ENCODE data around the gene PLA2G4C. TPM values are rescaled to one million over a fixed set of nuclear protein-coding genes. Genes with fewer than 3 reads are reported as not detected.

PLA2G4C gene
- total and polyA plus RNA-seq, 2 of the 8 experiments (the other 6 are each of a cell fraction or from before 2014, with no cell fraction given): 14.9 to 20.5 TPM

DNA sequence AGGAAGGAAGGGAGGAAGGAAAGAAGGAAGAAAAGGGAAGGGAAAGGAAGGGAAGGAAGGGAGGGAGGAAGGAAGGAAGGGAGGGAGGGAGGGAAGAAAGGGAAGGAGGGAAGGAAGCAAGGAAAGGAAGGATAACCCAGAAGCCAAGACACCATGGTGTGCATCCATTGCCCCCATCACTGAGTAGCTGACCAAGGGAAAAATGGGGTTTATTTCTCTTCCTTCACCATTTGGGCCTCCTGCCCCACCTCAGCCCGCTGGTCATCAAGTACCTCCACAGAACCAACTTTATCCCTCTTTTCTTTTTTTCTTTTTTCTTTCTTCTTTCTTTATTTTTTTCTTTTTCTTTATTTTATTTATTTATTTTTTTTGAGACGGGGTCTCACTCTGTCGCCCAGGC lies 87.1 kb downstream of the PLA2G4C start (continued):
- no peak for TF ChIP-seq PHF8 (conservative IDR thresholded peaks at IDR 0.05; ENCODE audit: low read depth, low read length)
- no peak for TF ChIP-seq SAP30 (IDR thresholded peaks at IDR 0.05; ENCODE audit: insufficient read depth, insufficient replicate concordance, low read length)
- no peak for TF ChIP-seq CEBPB (IDR thresholded peaks at IDR 0.05; ENCODE audit: low read depth, low read length)
